ENCODE data around the gene ATAD3A.

GRCh38 chr1:1564268-1564667 is 52.3 kb downstream of the ATAD3A start:
- no peak for TF ChIP-seq REST (IDR thresholded peaks at IDR 0.05; ENCODE audit: borderline replicate concordance)
- no peak for TF ChIP-seq REST (CRISPR knock-in tag; IDR thresholded peaks at IDR 0.05; ENCODE audit: low read depth)
- TF ChIP-seq EP300 (IDR thresholded peaks at IDR 0.05; ENCODE audit: low read length), result no peak
- TF ChIP-seq SIRT6 (IDR thresholded peaks at IDR 0.05; ENCODE audit: low read depth, low read length), result no peak
- no peak for TF ChIP-seq EZH2 (IDR thresholded peaks at IDR 0.05; ENCODE audit: borderline replicate concordance, low read depth, low read length)
- no peak for TF ChIP-seq CTCF (IDR thresholded peaks at IDR 0.05 in 2 of 3, conservative IDR thresholded peaks at IDR 0.05 in 1 of 3; ENCODE audit: insufficient read depth in 2 of 3, low read depth in 1 of 3, low read length in 3 of 3)

Data from K562 (cell line).